CD14-positive monocyte (primary cell): ENCODE data around the gene CELF2. TPM values are rescaled to one million over a fixed set of nuclear protein-coding genes. Genes with fewer than 3 reads are reported as not detected.

ENCODE experiments used
- DNase-seq, 3 donors: peaks; one replicate each; pipeline ENCODE4 v3.0.0-alpha.2; 2011 to 2022
- H2AFZ ChIP-seq: 2 replicates; pipeline ENCODE4 v1.6.0; 2012; ENCODE audit warnings: mild to moderate bottlenecking, low read depth, low read length, inconsistent platforms; ENCODE audit not compliant: insufficient read depth, poor library complexity, severe bottlenecking
- H3K27ac ChIP-seq, 2 donors: 1 replicate in 1 of 2; 2 replicates in 1 of 2; pipeline ENCODE4 v1.5.1; 2012 to 2013; ENCODE audit warnings: low read length in 2 of 2, control low read depth in 1 of 2, inconsistent platforms in 1 of 2, low read depth in 1 of 2, mild to moderate bottlenecking in 1 of 2
- H3K27me3 ChIP-seq, 2 donors: one replicate each; pipeline versions ENCODE4 v1.6.0 to v1.6.1; 2011 to 2013; ENCODE audit warnings: low read length in 2 of 2; ENCODE audit not compliant: control insufficient read depth in 2 of 2, insufficient read depth in 2 of 2
- H3K36me3 ChIP-seq, 2 donors: replicated peaks in 1 of 2; 1 replicate in 1 of 2; 2 replicates in 1 of 2; pipeline versions ENCODE4 v1.5.1 to v1.6.1; 2012 to 2013; ENCODE audit warnings: low read length in 2 of 2, control low read depth in 1 of 2, inconsistent platforms in 1 of 2, mild to moderate bottlenecking in 1 of 2; ENCODE audit not compliant: insufficient read depth in 2 of 2, control insufficient read depth in 1 of 2
- H3K4me1 ChIP-seq, 2 donors: 1 replicate in 1 of 2; 2 replicates in 1 of 2; pipeline versions ENCODE4 v1.5.1 to v1.6.1; 2012 to 2013; ENCODE audit warnings: low read length in 2 of 2, control low read depth in 1 of 2, inconsistent platforms in 1 of 2, mild to moderate bottlenecking in 1 of 2, moderate library complexity in 1 of 2; ENCODE audit not compliant: insufficient read depth in 2 of 2, control insufficient read depth in 1 of 2
- H3K4me2 ChIP-seq: replicated peaks from 2 replicates; pipeline ENCODE3; 2012; ENCODE audit warnings: low read length, moderate library complexity, mild to moderate bottlenecking; ENCODE audit not compliant: poor library complexity, severe bottlenecking; ENCODE audit errors: extremely low read depth
- H3K4me3 ChIP-seq, 3 experiments: fragments of 200-600 bp in 1 of 3; sonication (generic) in 1 of 3; replicated peaks in 1 of 3; 1 replicate in 2 of 3; 2 replicates in 1 of 3; pipeline ENCODE4 v1.5.1; 2011 to 2013; ENCODE audit warnings: low read length in 3 of 3, mild to moderate bottlenecking in 3 of 3, control low read depth in 2 of 3, low read depth in 2 of 3, inconsistent platforms in 1 of 3, moderate library complexity in 1 of 3
- H3K79me2 ChIP-seq: 2 replicates; pipeline ENCODE4 v1.6.0; 2012; ENCODE audit warnings: mild to moderate bottlenecking, control low read depth, inconsistent platforms, low read length, moderate library complexity; ENCODE audit not compliant: insufficient read depth
- H3K9ac ChIP-seq: 2 replicates; pipeline ENCODE4 v1.6.0; 2017; ENCODE audit warnings: low read length, mild to moderate bottlenecking; ENCODE audit not compliant: insufficient read depth, poor library complexity, severe bottlenecking
- H3K9me3 ChIP-seq, 2 donors: replicated peaks in 1 of 2; 1 replicate in 1 of 2; 2 replicates in 1 of 2; pipeline versions ENCODE4 v1.5.1 to v1.6.1; 2012 to 2013; ENCODE audit warnings: low read length in 2 of 2, control low read depth in 1 of 2; ENCODE audit not compliant: control insufficient read depth in 1 of 2, insufficient read depth in 1 of 2
- H4K20me1 ChIP-seq: 2 replicates; pipeline ENCODE4 v1.6.0; 2012; ENCODE audit warnings: mild to moderate bottlenecking, low read length, control low read depth, moderate library complexity; ENCODE audit not compliant: insufficient read depth
- H3K27ac Mint-ChIP-seq, 7 donors: one replicate each; pipeline ENCODE4 v1.8.0; 2020; ENCODE audit warnings: mild to moderate bottlenecking in 7 of 7, mixed read lengths in 7 of 7, moderate library complexity in 6 of 7, inconsistent platforms in 2 of 7
- H3K27me3 Mint-ChIP-seq, 3 donors: one replicate each; pipeline ENCODE4 v1.8.0; 2021 to 2022; ENCODE audit warnings: low read depth in 3 of 3, mild to moderate bottlenecking in 3 of 3, mixed read lengths in 3 of 3, moderate library complexity in 3 of 3, inconsistent platforms in 1 of 3
- H3K36me3 Mint-ChIP-seq, 2 donors: one replicate each; pipeline ENCODE4 v1.8.0; 2020; ENCODE audit warnings: mixed read lengths in 2 of 2, inconsistent platforms in 1 of 2, mild to moderate bottlenecking in 1 of 2
- H3K4me1 Mint-ChIP-seq: one replicate; pipeline ENCODE4 v1.8.0; 2020; ENCODE audit warnings: mild to moderate bottlenecking, mixed read lengths
- H3K4me3 Mint-ChIP-seq, 2 donors: one replicate each; pipeline ENCODE4 v1.8.0; 2020; ENCODE audit warnings: mild to moderate bottlenecking in 2 of 2, mixed read lengths in 2 of 2, moderate library complexity in 1 of 2
- H3K9me3 Mint-ChIP-seq, 7 donors: one replicate each; pipeline ENCODE4 v1.8.0; 2020 to 2022; ENCODE audit warnings: mixed read lengths in 7 of 7, mild to moderate bottlenecking in 6 of 7, moderate library complexity in 6 of 7, inconsistent platforms in 2 of 7
- WGBS: methylation state at CpG from one replicate; pipeline ENCODE4 v1.1.5; 2013; ENCODE audit warnings: missing lambda C conversion rate; ENCODE audit not compliant: insufficient coverage; 5-methylcytosine and 5-hydroxymethylcytosine counted together
- intact Hi-C, 2 donors: fragments of 100-400 bp; cut with micrococcal nuclease; formaldehyde crosslinking; loops; one replicate each; pipeline versions ENCODE4 v1.15.0 to v1.15.1; 2023
- polyA plus RNA-seq, 3 donors: library from polyadenylated mRNA; depleted of rRNA in 1 of 3; unstranded in 2 of 3; stranded (reverse) in 1 of 3; fragments of 300-500 nt in 2 of 3; fragments of >200 nt in 1 of 3; fragmentation: Illumina TruSeq in 2 of 3; gene quantifications; 1 replicate in 2 of 3; 2 replicates in 1 of 3; pipeline ENCODE4 v1.2.3, GENCODE V29; 2012 to 2021
- TF ChIP-seq, protein P1 (sequence below): fragments of 200-600 bp; IDR thresholded peaks from one replicate; pipeline ENCODE4 v1.8.0; 2022; ENCODE audit warnings: antibody characterized with exemption, mild to moderate bottlenecking

Gene CELF2
- polyA plus RNA-seq, 3 donors: 53.5 to 93.3 (median 80.5) TPM

DNA sequence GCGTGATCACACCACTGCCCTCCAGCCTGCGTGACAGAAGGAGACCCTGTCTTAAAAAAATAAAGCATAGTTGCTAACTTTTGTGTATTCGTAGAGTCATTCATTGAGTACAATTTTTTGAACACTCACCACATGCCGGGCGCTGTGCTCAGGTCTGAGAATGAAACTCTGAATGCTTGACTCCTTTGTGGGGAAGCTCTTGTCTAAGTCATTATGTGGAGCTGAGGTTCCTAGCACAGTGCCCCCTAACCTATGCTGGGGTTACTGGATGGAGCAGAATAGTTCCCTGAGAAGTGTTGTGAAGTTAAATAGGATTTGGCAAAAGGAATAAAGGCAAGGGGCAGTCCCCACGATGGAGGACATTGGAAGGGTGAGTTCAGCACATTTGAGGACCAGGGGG is 123.3 kb downstream of the CELF2 start:
- H3K36me3 Mint-ChIP-seq: no peaks in the 10 kb centered on the region
- TF ChIP-seq, protein P1, sequence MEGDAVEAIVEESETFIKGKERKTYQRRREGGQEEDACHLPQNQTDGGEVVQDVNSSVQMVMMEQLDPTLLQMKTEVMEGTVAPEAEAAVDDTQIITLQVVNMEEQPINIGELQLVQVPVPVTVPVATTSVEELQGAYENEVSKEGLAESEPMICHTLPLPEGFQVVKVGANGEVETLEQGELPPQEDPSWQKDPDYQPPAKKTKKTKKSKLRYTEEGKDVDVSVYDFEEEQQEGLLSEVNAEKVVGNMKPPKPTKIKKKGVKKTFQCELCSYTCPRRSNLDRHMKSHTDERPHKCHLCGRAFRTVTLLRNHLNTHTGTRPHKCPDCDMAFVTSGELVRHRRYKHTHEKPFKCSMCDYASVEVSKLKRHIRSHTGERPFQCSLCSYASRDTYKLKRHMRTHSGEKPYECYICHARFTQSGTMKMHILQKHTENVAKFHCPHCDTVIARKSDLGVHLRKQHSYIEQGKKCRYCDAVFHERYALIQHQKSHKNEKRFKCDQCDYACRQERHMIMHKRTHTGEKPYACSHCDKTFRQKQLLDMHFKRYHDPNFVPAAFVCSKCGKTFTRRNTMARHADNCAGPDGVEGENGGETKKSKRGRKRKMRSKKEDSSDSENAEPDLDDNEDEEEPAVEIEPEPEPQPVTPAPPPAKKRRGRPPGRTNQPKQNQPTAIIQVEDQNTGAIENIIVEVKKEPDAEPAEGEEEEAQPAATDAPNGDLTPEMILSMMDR: no peak
- H3K4me3 ChIP-seq: no peak overlapping the region

DNA sequence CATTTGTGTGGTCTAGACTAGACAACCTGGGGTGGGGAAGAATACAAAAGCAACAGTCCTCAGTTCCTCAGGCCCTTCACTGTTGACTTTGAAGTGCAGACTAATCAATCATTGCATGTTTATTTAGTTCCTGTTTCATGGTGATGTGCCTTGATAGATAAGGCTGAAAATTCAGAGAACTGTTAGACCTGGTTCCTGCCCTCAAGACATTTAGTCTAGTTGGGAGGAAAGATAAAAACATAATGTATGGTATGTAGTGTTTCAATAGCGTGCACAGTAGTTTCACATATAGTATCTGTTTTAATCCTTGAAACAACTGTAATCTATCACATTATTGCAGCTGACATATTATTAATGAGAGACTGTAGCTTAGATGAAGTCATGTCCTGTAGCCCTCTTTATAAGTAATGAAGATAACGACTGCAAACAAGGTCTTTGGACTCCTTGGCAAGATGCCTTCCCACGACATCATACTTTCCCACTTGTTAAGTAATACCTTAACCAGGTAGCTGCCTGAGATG is 124.0 kb downstream of the CELF2 start:
- peaks cover 43% of the 10 kb centered on the region for H3K4me1 Mint-ChIP-seq
- no peak overlapping the region for H3K4me3 Mint-ChIP-seq
- no peaks in the 10 kb centered on the region for H3K36me3 Mint-ChIP-seq
- H3K27ac ChIP-seq: no peak overlapping the region
- H3K27me3 ChIP-seq: no peaks in the 10 kb centered on the region
- intact Hi-C loops: no loop called here
- no peak overlapping the region for H3K27ac Mint-ChIP-seq
- peaks cover 38 to 40% of the 10 kb centered on the region in 2 donors for H3K4me1 ChIP-seq
- WGBS: no CpG with 5 or more reads among the region's 3 CpGs
- no peak overlapping the region for H3K9ac ChIP-seq
- H3K36me3 ChIP-seq: no peaks in the 10 kb centered on the region
- peaks cover 0 to 4% (median 0%) of the 10 kb centered on the region in 7 donors for H3K9me3 Mint-ChIP-seq
- H4K20me1 ChIP-seq: no peaks in the 10 kb centered on the region
- H3K4me3 ChIP-seq: no peak overlapping the region
- TF ChIP-seq, protein P1: no peak
- H3K9me3 ChIP-seq: no peaks in the 10 kb centered on the region
- H3K4me2 ChIP-seq: no peak overlapping the region
- DNase-seq: no peak
- H2AFZ ChIP-seq: no peak overlapping the region
- peaks cover 18% of the 10 kb centered on the region for H3K79me2 ChIP-seq
- H3K27me3 Mint-ChIP-seq: peaks cover 0 to 1% (median 0%) of the 10 kb centered on the region in 3 donors

More for the DNA sequence above, 123.3 kb downstream of the CELF2 start:
- Histone ChIP-seq H3K4me2 (no peak overlapping the region), H3K27ac (no peak overlapping the region), H3K9ac (no peak overlapping the region), H3K36me3 (no peaks in the 10 kb centered on the region), H3K27me3 (no peaks in the 10 kb centered on the region), H3K79me2 (peaks cover 11% of the 10 kb centered on the region), H3K9me3 (no peaks in the 10 kb centered on the region), H4K20me1 (no peaks in the 10 kb centered on the region), H3K4me1 (peaks cover 31 to 33% of the 10 kb centered on the region in 2 donors), H2AFZ (no peak overlapping the region)
- peaks cover 36% of the 10 kb centered on the region for H3K4me1 Mint-ChIP-seq
- 0% methylated on average over 1 of the region's 6 CpGs for WGBS
- no peak for DNase-seq
- H3K9me3 Mint-ChIP-seq: peaks cover 0 to 4% (median 0%) of the 10 kb centered on the region in 7 donors
- peaks cover 0 to 1% (median 0%) of the 10 kb centered on the region in 3 donors for H3K27me3 Mint-ChIP-seq
- no peak overlapping the region for H3K4me3 Mint-ChIP-seq
- intact Hi-C loops: no loop called here
- H3K27ac Mint-ChIP-seq: no peak overlapping the region
